Measurements from ENCODE around the gene SMIM43. TPM values are rescaled to one million over a fixed set of nuclear protein-coding genes. Genes with fewer than 3 reads are reported as not detected.
A peak's percentile ranks its signal among the peaks of the same experiment; 100 is the strongest.

SMIM43 gene
- total RNA-seq, 2 experiments from 2014 or later: not detected

- intact Hi-C loops (cut with DNase I, micrococcal nuclease): loop anchor here in 1 of 2 experiments (5.0 kb wide), 1 partner anchor 277 kb away; no protein-coding TSS in a partner anchor
These were observed 26.0 kb downstream of the SMIM43 start for GRCh38 chr4:121738780-121739535.

DNA sequence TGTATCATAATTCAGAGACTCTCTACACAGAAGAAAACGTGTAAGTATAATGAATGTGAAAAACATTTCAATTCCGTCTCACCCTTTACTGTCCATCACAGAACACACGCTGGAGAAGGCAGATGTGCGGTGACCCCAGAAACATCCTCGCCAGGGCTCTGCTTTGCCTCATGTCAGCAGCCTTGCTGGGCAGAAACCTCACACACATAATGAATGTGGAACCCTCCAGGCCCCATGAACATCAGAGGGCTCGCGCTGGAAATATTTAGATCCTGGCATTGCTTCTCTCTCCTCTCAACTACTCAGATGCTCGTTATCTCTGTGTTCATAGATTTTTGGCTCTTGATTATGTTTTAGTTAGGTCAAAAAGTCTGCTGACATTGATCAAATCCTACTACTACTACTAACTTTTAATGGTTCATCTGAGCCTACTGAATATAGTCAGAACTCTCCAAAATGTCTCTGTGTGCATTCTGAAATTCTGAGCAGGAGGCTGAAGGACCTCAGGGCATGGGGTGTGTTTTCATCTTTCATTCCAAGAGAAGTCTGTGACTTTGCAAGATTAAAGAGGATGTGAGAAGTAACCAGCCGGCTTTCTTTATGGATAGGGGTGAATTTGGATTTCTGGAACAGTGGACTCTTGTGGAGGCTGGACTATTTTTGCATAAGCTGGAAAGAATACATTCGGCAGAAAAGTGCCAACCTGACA is 27.0 kb downstream of the SMIM43 start:
- Mint-ChIP-seq H3K36me3 (ENCODE audit: low read depth) (no peaks in the 10 kb centered on the region), H3K4me1 (ENCODE audit: low read depth) (no peaks in the 10 kb centered on the region), H3K9me3 (no peaks in the 10 kb centered on the region), H3K27ac (no peak overlapping the region), H3K4me3 (no peak overlapping the region), H3K27me3 (peaks cover 18% of the 10 kb centered on the region)
- TF ChIP-seq, protein P1, sequence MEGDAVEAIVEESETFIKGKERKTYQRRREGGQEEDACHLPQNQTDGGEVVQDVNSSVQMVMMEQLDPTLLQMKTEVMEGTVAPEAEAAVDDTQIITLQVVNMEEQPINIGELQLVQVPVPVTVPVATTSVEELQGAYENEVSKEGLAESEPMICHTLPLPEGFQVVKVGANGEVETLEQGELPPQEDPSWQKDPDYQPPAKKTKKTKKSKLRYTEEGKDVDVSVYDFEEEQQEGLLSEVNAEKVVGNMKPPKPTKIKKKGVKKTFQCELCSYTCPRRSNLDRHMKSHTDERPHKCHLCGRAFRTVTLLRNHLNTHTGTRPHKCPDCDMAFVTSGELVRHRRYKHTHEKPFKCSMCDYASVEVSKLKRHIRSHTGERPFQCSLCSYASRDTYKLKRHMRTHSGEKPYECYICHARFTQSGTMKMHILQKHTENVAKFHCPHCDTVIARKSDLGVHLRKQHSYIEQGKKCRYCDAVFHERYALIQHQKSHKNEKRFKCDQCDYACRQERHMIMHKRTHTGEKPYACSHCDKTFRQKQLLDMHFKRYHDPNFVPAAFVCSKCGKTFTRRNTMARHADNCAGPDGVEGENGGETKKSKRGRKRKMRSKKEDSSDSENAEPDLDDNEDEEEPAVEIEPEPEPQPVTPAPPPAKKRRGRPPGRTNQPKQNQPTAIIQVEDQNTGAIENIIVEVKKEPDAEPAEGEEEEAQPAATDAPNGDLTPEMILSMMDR (IDR thresholded peaks at IDR 0.05): no peak
- H3K27ac ChIP-seq (ENCODE audit: low read depth in 1 of 2, low read length in 2 of 2): no peak overlapping the region
- H3K36me3 ChIP-seq (ENCODE audit: insufficient read depth, low read length): no peaks in the 10 kb centered on the region
- ATAC-seq (ENCODE audit: poor library complexity) (no peak), DNase-seq (no peak)
- ChIA-PET POLR2A (no interaction called here), CTCF (no interaction called here)
- H3K9me3 ChIP-seq (ENCODE audit: control insufficient read depth in 1 of 2, insufficient read depth in 1 of 2, low read length in 2 of 2): peaks cover 0 to 3% of the 10 kb centered on the region in 2 experiments
- H3K4me1 ChIP-seq (ENCODE audit: insufficient read depth, low read length): no peaks in the 10 kb centered on the region
- peaks cover 0 to 2% of the 10 kb centered on the region in 2 experiments for H3K27me3 ChIP-seq (ENCODE audit: control insufficient read depth in 1 of 2, insufficient read depth in 2 of 2, low read length in 2 of 2)
- no peak overlapping the region for H3K4me3 ChIP-seq (ENCODE audit: low read length)
- intact Hi-C loops (cut with DNase I, micrococcal nuclease): loop anchor here in 1 of 2 experiments (5.0 kb wide), 1 partner anchor 276 kb away; no protein-coding TSS in a partner anchor

More at GRCh38 chr4:121738780-121739535, 26.0 kb downstream of the SMIM43 start:
- H3K27me3 ChIP-seq (ENCODE audit: control insufficient read depth in 1 of 2, insufficient read depth in 2 of 2, low read length in 2 of 2): no peaks in the 10 kb centered on the region
- no peak overlapping the region for H3K27ac ChIP-seq (ENCODE audit: low read depth in 1 of 2, low read length in 2 of 2)
- TF ChIP-seq, protein P1 (IDR thresholded peaks at IDR 0.05): no peak
- H3K4me1 Mint-ChIP-seq (ENCODE audit: low read depth): no peaks in the 10 kb centered on the region
- ChIA-PET CTCF (interaction anchor here (1.5 kb wide), 1 partner anchor 13 kb away, joined by 5 read pairs; no protein-coding TSS in a partner anchor), POLR2A (no interaction called here)
- peaks cover 18% of the 10 kb centered on the region for H3K27me3 Mint-ChIP-seq
- H3K4me3 ChIP-seq (ENCODE audit: low read length): no peak overlapping the region
- H3K36me3 Mint-ChIP-seq (ENCODE audit: low read depth): no peaks in the 10 kb centered on the region
- DNase-seq (no peak), ATAC-seq (ENCODE audit: poor library complexity) (no peak)
- H3K9me3 Mint-ChIP-seq: no peaks in the 10 kb centered on the region
- H3K4me3 Mint-ChIP-seq: no peak overlapping the region
- no peaks in the 10 kb centered on the region for H3K4me1 ChIP-seq (ENCODE audit: insufficient read depth, low read length)
- no peaks in the 10 kb centered on the region for H3K36me3 ChIP-seq (ENCODE audit: insufficient read depth, low read length)
- peaks cover 0 to 3% of the 10 kb centered on the region in 2 experiments for H3K9me3 ChIP-seq (ENCODE audit: control insufficient read depth in 1 of 2, insufficient read depth in 1 of 2, low read length in 2 of 2)
- H3K27ac Mint-ChIP-seq: no peak overlapping the region

GRCh38 chr4:121736735-121737351 is 28.1 kb downstream of the SMIM43 start:
- H3K9me3 Mint-ChIP-seq: no peaks in the 10 kb centered on the region
- Histone ChIP-seq H3K36me3 (ENCODE audit: insufficient read depth, low read length) (no peaks in the 10 kb centered on the region), H3K27me3 (ENCODE audit: control insufficient read depth in 1 of 2, insufficient read depth in 2 of 2, low read length in 2 of 2) (peaks cover 0 to 2% of the 10 kb centered on the region in 2 experiments), H3K4me3 (ENCODE audit: low read length) (no peak overlapping the region), H3K9me3 (ENCODE audit: control insufficient read depth in 1 of 2, insufficient read depth in 1 of 2, low read length in 2 of 2) (peaks cover 0 to 3% of the 10 kb centered on the region in 2 experiments), H3K4me1 (ENCODE audit: insufficient read depth, low read length) (no peaks in the 10 kb centered on the region), H3K27ac (ENCODE audit: low read depth in 1 of 2, low read length in 2 of 2) (no peak overlapping the region)
- no peak overlapping the region for H3K4me3 Mint-ChIP-seq
- intact Hi-C loops (cut with DNase I, micrococcal nuclease): loop anchor here in 1 of 2 experiments (5.0 kb wide), 1 partner anchor 275 kb away; no protein-coding TSS in a partner anchor
- TF ChIP-seq, protein P1 (IDR thresholded peaks at IDR 0.05): peak; percentile 34
- CTCF ChIA-PET: no interaction called here
- DNase-seq (peak in 4 of 14 experiments; percentile 11 to 35 (median 33)), ATAC-seq (ENCODE audit: poor library complexity) (no peak)
- peaks cover 26% of the 10 kb centered on the region for H3K27me3 Mint-ChIP-seq
- H3K27ac Mint-ChIP-seq: no peak overlapping the region
- POLR2A ChIA-PET: no interaction called here
- H3K4me1 Mint-ChIP-seq (ENCODE audit: low read depth): no peaks in the 10 kb centered on the region
- H3K36me3 Mint-ChIP-seq (ENCODE audit: low read depth): no peaks in the 10 kb centered on the region

All from CD4-positive, alpha-beta T cell (primary cell).